ENCODE data around the gene TMEM171.

DNA sequence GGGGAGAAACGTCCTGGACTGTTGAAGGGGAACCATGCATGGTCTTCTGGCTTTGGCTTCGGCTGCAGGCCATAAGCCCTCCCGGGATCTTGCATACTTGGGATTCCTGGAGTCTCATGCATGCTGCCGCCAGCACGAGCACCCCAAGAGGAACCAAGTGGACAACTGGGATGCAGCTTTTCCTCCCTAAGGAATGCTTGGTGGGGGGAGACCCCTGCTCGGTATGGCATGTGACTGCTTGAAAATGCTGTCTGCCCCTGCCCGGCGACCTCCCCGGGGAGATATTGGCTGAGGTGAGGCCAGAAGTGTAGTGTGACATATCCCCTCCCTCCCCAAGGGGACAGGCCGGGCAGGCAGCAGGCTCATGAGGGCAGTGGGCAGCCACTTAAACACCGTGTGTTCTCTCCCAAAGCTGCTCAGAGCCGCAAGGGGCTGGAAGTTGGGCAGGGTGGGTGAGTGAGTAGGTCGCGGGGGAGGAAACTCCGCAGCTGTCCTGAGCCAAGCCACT lies 15.7 kb downstream of the TMEM171 start:
- TF ChIP-seq, protein P1, sequence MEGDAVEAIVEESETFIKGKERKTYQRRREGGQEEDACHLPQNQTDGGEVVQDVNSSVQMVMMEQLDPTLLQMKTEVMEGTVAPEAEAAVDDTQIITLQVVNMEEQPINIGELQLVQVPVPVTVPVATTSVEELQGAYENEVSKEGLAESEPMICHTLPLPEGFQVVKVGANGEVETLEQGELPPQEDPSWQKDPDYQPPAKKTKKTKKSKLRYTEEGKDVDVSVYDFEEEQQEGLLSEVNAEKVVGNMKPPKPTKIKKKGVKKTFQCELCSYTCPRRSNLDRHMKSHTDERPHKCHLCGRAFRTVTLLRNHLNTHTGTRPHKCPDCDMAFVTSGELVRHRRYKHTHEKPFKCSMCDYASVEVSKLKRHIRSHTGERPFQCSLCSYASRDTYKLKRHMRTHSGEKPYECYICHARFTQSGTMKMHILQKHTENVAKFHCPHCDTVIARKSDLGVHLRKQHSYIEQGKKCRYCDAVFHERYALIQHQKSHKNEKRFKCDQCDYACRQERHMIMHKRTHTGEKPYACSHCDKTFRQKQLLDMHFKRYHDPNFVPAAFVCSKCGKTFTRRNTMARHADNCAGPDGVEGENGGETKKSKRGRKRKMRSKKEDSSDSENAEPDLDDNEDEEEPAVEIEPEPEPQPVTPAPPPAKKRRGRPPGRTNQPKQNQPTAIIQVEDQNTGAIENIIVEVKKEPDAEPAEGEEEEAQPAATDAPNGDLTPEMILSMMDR (IDR thresholded peaks at IDR 0.05; ENCODE audit: insufficient read depth, low read depth, low read length) = no peak
- no peak for TF ChIP-seq EZH2 (IDR thresholded peaks at IDR 0.05; ENCODE audit: insufficient read depth, low read length)
